NCI-H524 treated with DMSO at 0.1 percent for 48 hours (cell line): Measurements from ENCODE around the gene BANK1.

Experiments
- DNase-seq: peaks from one replicate; lab custom pipeline; 2025; lab: John Stamatoyannopoulos, UW

Gene BANK1

GRCh38 chr4:101823864-101824263 is 33.3 kb downstream of the BANK1 start:
- no peak for DNase-seq

GRCh38 chr4:101824500-101824899 is 34.0 kb downstream of the BANK1 start:
- no peak for DNase-seq

- DNase-seq: no peak
These were observed 35.4 kb downstream of the BANK1 start for GRCh38 chr4:101825953-101826352.

- no peak for DNase-seq
These were observed 41.3 kb downstream of the BANK1 start for GRCh38 chr4:101831816-101832215.

- DNase-seq: no peak
These were observed 43.0 kb downstream of the BANK1 start for GRCh38 chr4:101833480-101833879.

GRCh38 chr4:101835121-101835904 is 44.8 kb downstream of the BANK1 start:
- DNase-seq: no peak

- no peak for DNase-seq
These were observed 52.5 kb downstream of the BANK1 start for GRCh38 chr4:101843054-101843453.

- no peak for DNase-seq
These were observed 56.0 kb downstream of the BANK1 start for GRCh38 chr4:101846550-101846949.

GRCh38 chr4:101850698-101851097 is 60.2 kb downstream of the BANK1 start:
- no peak for DNase-seq

- no peak for DNase-seq
These were observed 61.1 kb downstream of the BANK1 start for GRCh38 chr4:101851672-101852071.

GRCh38 chr4:101853028-101853427 is 62.5 kb downstream of the BANK1 start:
- no peak for DNase-seq

GRCh38 chr4:101853691-101854090 is 63.2 kb downstream of the BANK1 start:
- no peak for DNase-seq

- DNase-seq: no peak
These were observed 64.7 kb downstream of the BANK1 start for GRCh38 chr4:101855239-101855638.

- no peak for DNase-seq
These were observed 65.6 kb downstream of the BANK1 start for GRCh38 chr4:101856149-101856548.

- no peak for DNase-seq
These were observed 66.6 kb downstream of the BANK1 start for GRCh38 chr4:101857176-101857575.

- no peak for DNase-seq
These were observed 68.1 kb downstream of the BANK1 start for GRCh38 chr4:101858641-101859040.

- no peak for DNase-seq
These were observed 72.1 kb downstream of the BANK1 start for GRCh38 chr4:101862595-101862994.

- DNase-seq: no peak
These were observed 74.1 kb downstream of the BANK1 start for GRCh38 chr4:101864660-101865059.

GRCh38 chr4:101865501-101866062 is 75.1 kb downstream of the BANK1 start:
- no peak for DNase-seq

GRCh38 chr4:101870874-101871273 is 80.3 kb downstream of the BANK1 start:
- DNase-seq: no peak

GRCh38 chr4:101871962-101872676 is 81.6 kb downstream of the BANK1 start:
- no peak for DNase-seq

- DNase-seq: no peak
These were observed 95.0 kb downstream of the BANK1 start for GRCh38 chr4:101885574-101885973.

- no peak for DNase-seq
These were observed 96.3 kb downstream of the BANK1 start for GRCh38 chr4:101886826-101887225.
